Suppressor macrophage treated with lipopolysaccharide for 1 hour (primary cell): Measurements from ENCODE around the gene APOC3.
"Not testable (repeated sequence)": the region's sequence is repeated elsewhere in the genome, so short reads cannot be mapped to it uniquely, and the experiment has no call there.

Source experiments
- DNase-seq, 3 donors: peaks; one replicate each; pipeline ENCODE4 v3.0.0-alpha.2; 2020 to 2022

The APOC3 gene

GRCh38 chr11:116832350-116833290 is 2.9 kb downstream of the APOC3 start:
- no peak for DNase-seq

GRCh38 chr11:116833491-116833815 is 3.7 kb downstream of the APOC3 start:
- no peak for DNase-seq

GRCh38 chr11:116833816-116834534 is 4.3 kb downstream of the APOC3 start:
- no peak for DNase-seq

GRCh38 chr11:116834535-116835041 is 4.9 kb downstream of the APOC3 start:
- not testable (repeated sequence) for DNase-seq

GRCh38 chr11:116835042-116835772 is 5.5 kb downstream of the APOC3 start:
- peak; percentile 47 to 60 (median 50) for DNase-seq

- DNase-seq: peak; percentile 63 to 81 (median 71)
These were observed 6.3 kb downstream of the APOC3 start for GRCh38 chr11:116835791-116836631.

- no peak for DNase-seq
These were observed 6.9 kb downstream of the APOC3 start for GRCh38 chr11:116836632-116836991.

GRCh38 chr11:116837231-116838091 is 7.8 kb downstream of the APOC3 start, which contains the start of gene APOA1:
Gene APOA1 (minus strand): TSS chr11:116837622. CDS start chr11:116837387, 235 bp downstream.
- DNase-seq: no peak

GRCh38 chr11:116838321-116839084 is 8.8 kb downstream of the APOC3 start:
- DNase-seq: no peak

- no peak for DNase-seq
These were observed 10.6 kb downstream of the APOC3 start for GRCh38 chr11:116840224-116840745.

- no peak for DNase-seq
These were observed 11.1 kb downstream of the APOC3 start for GRCh38 chr11:116840746-116841296.

- DNase-seq: no peak
These were observed 12.4 kb downstream of the APOC3 start for GRCh38 chr11:116842117-116842516.

GRCh38 chr11:116842909-116843308 is 13.2 kb downstream of the APOC3 start:
- DNase-seq: no peak

- DNase-seq: no peak
These were observed 14.0 kb downstream of the APOC3 start for GRCh38 chr11:116843661-116844060.

- DNase-seq: no peak
These were observed 15.0 kb downstream of the APOC3 start for GRCh38 chr11:116844722-116845121.

GRCh38 chr11:116847612-116848011 is 17.9 kb downstream of the APOC3 start:
- DNase-seq: no peak

- DNase-seq: no peak
These were observed 19.4 kb downstream of the APOC3 start for GRCh38 chr11:116849060-116849459.

GRCh38 chr11:116849486-116849885 is 19.8 kb downstream of the APOC3 start:
- no peak for DNase-seq

GRCh38 chr11:116851626-116852025 is 21.9 kb downstream of the APOC3 start:
- peak; percentile 79 to 87 (median 79) for DNase-seq
